ENCODE data around the gene SMAP2. TPM values are rescaled to one million over a fixed set of nuclear protein-coding genes. Genes with fewer than 3 reads are reported as not detected.

The SMAP2 gene
- total and polyA plus RNA-seq, 2 donors (not counting 3 experiments of a cell fraction or from before 2014, with no cell fraction given) = 8.0 to 11.1 TPM

- Histone ChIP-seq H3K9ac (replicated peaks; ENCODE audit: extremely low read depth, insufficient read depth, low read length) (no peak overlapping the region), H3K4me1 (ENCODE audit: control insufficient read depth, extremely low read depth, insufficient read depth, low read length) (peaks cover 2% of the 10 kb centered on the region), H3K9me3 (replicated peaks; ENCODE audit: control insufficient read depth, insufficient read depth, low read length) (no peaks in the 10 kb centered on the region), H3K79me2 (ENCODE audit: control insufficient read depth, insufficient read depth, low read length) (no peaks in the 10 kb centered on the region), H3K36me3 (ENCODE audit: control insufficient read depth in 2 of 2, extremely low read depth in 1 of 2, insufficient read depth in 2 of 2, low read length in 2 of 2) (no peaks in the 10 kb centered on the region), H3K4me2 (ENCODE audit: insufficient read depth, low read length) (no peak overlapping the region), H3K4me3 (replicated peaks in 1 of 3; ENCODE audit: insufficient read depth in 1 of 3, low read depth in 1 of 3, low read length in 3 of 3) (no peak overlapping the region), H3K27me3 (ENCODE audit: control insufficient read depth in 2 of 2, insufficient read depth in 2 of 2, low read length in 2 of 2) (no peaks in the 10 kb centered on the region), H3K9me1 (replicated peaks; ENCODE audit: control insufficient read depth, extremely low read depth, insufficient read depth, low read length) (no peaks in the 10 kb centered on the region), H2AFZ (ENCODE audit: low read depth, low read length) (no peak overlapping the region), H4K20me1 (replicated peaks; ENCODE audit: control insufficient read depth, extremely low read depth, insufficient read depth, low read length) (no peaks in the 10 kb centered on the region), H3K27ac (ENCODE audit: insufficient read depth, low read depth, low read length) (no peak overlapping the region)
- dilution Hi-C loops (cut with MboI; ENCODE audit: extremely low pct_ligation_motif_present, low sequenced_read_pairs) (no loop called here), intact Hi-C loops (cut with micrococcal nuclease) (no loop called here)
- BruUV-seq (replicated peaks) = no TSS peak
- no peak for TF ChIP-seq MAX (IDR thresholded peaks at IDR 0.05; ENCODE audit: insufficient read depth, insufficient read length)
- TF ChIP-seq POLR2AphosphoS5 (IDR thresholded peaks at IDR 0.05; ENCODE audit: insufficient read depth, low read depth, low read length) = no peak
- TF ChIP-seq POLR2A (IDR thresholded peaks at IDR 0.05; ENCODE audit: low read depth, low read length) = no peak
- TF ChIP-seq GATA2 (IDR thresholded peaks at IDR 0.05; ENCODE audit: insufficient read depth, insufficient read length, low read depth, low read length) = no peak
- no peak for TF ChIP-seq CTCF (IDR thresholded peaks at IDR 0.05; ENCODE audit: extremely low read depth in 1 of 2, insufficient read depth in 1 of 2, low read depth in 1 of 2, low read length in 2 of 2)
- TF ChIP-seq JUN (IDR thresholded peaks at IDR 0.05; ENCODE audit: borderline replicate concordance, insufficient read depth, insufficient read length, low read depth) = no peak
- no peak for TF ChIP-seq FOS (IDR thresholded peaks at IDR 0.05; ENCODE audit: borderline replicate concordance, insufficient read depth, low read length)
- TF ChIP-seq EZH2 (IDR thresholded peaks at IDR 0.05; ENCODE audit: borderline replicate concordance, low read depth, low read length, severe bottlenecking) = no peak
- TF ChIP-seq MYC (IDR thresholded peaks at IDR 0.05; ENCODE audit: low read depth, low read length) = no peak
- FAIRE-seq = no peak
- DNase-seq (ENCODE audit: low read depth, low spot score) = no peak
- CTCF ChIA-PET = interaction anchor here (1.2 kb wide), 1 partner anchor 14 kb away, joined by 4 read pairs; the partner anchor contains the start of gene ZFP69B
- POLR2A ChIA-PET = no interaction called here
Observed at GRCh38 chr1:40435876-40436275, 62.3 kb downstream of the SMAP2 start.
